PC-3 (cell line): Measurements from ENCODE around the gene ALDH2.

Experiments
- EZH2 ChIP-seq: fragments of 300-600 bp; sonication (generic); IDR thresholded peaks from one replicate; pipeline ENCODE4 v1.6.1; 2017; ENCODE audit warnings: antibody characterized with exemption, mild to moderate bottlenecking, low read length; ENCODE audit not compliant: unreplicated experiment
- TF ChIP-seq, protein P1 (sequence below): fragments of 300-600 bp; sonication (generic); conservative IDR thresholded peaks from 2 replicates; pipeline ENCODE4 v1.5.1; 2017; ENCODE audit warnings: antibody characterized with exemption, low read depth, mild to moderate bottlenecking, low read length

DNA sequence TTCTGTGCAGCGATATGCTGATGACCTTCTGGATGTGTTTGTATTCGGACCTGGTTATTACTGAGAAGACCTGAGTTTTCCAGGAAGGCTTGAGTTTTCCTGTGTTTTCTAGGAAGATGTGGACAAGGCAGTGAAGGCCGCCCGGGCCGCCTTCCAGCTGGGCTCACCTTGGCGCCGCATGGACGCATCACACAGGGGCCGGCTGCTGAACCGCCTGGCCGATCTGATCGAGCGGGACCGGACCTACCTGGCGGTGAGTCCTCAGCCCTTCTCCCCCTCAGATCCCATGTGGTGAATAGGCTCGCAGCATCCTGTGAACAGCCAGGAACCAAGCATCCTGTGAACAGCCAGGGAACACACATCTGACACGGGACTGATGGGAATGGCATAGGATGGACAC, 16.3 kb downstream of the ALDH2 start:
- TF ChIP-seq, protein P1, sequence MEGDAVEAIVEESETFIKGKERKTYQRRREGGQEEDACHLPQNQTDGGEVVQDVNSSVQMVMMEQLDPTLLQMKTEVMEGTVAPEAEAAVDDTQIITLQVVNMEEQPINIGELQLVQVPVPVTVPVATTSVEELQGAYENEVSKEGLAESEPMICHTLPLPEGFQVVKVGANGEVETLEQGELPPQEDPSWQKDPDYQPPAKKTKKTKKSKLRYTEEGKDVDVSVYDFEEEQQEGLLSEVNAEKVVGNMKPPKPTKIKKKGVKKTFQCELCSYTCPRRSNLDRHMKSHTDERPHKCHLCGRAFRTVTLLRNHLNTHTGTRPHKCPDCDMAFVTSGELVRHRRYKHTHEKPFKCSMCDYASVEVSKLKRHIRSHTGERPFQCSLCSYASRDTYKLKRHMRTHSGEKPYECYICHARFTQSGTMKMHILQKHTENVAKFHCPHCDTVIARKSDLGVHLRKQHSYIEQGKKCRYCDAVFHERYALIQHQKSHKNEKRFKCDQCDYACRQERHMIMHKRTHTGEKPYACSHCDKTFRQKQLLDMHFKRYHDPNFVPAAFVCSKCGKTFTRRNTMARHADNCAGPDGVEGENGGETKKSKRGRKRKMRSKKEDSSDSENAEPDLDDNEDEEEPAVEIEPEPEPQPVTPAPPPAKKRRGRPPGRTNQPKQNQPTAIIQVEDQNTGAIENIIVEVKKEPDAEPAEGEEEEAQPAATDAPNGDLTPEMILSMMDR, result no peak
- no peak for TF ChIP-seq EZH2
